ENCODE results near the gene SLC1A3.
"Not testable (repeated sequence)": the region's sequence is repeated elsewhere in the genome, so short reads cannot be mapped to it uniquely, and the experiment has no call there.

Gene SLC1A3

DNA sequence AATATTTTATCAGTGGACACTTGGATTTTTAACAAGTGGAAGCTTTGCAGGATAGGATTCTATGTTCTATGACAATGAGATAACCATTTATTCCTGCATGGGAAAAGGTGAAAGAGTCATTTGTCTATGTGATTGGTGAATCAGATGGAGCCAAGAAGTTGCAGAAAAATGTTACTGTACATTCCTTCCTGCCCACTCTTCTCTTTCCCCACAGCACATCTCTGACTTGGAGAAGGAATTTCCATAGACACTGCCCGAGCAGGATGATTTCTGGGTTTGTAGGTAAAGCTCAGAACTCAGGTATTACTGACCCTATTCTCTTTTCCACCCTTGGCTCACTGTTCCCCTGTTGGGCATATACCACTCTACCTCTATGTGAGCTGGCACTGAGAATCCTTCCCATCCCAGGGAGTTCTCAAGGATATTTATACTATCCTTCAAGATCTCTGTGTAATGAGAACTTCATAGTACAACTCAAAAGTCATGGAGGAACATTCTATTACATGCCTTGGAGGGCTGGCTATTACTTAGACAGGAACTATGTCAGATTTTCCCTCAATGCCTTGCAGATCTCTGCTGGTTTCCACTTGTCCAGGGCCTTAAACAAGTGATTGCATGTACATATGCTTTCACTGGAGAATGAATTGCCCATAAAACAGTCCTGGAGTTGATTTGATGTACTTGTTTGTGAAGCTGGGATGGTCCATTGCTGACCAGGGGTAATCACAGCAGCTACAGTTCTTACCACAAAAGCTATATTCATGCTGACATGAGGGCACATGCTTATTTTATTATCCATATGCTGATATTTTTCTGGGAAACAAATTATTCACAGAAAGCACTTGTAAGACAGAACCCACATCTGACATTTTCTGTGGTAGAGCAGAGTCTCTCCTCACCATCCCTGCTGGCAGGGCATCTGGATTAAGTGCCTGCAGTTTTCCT, 24.1 kb downstream of the SLC1A3 start:
- DNase-seq = no peak

DNA sequence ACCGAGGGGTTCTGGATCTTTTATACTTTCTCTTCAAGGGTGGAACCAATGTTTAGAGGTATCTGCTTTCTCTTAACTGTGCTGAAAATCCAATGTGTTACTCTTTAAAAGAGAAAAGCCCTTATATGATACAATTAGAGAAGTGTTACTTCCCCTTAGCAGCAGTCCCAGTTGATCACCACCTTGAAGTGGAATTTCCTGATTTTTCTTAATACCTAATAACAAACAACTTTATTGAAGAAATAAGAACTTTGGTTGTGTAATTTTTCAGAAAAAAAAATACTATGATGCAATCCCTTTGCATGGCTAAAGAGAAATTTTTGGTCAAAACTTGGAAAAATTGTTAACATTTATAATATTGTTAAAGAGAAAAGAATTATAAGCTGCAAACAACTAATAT, 24.7 kb downstream of the SLC1A3 start:
- DNase-seq = no peak

DNA sequence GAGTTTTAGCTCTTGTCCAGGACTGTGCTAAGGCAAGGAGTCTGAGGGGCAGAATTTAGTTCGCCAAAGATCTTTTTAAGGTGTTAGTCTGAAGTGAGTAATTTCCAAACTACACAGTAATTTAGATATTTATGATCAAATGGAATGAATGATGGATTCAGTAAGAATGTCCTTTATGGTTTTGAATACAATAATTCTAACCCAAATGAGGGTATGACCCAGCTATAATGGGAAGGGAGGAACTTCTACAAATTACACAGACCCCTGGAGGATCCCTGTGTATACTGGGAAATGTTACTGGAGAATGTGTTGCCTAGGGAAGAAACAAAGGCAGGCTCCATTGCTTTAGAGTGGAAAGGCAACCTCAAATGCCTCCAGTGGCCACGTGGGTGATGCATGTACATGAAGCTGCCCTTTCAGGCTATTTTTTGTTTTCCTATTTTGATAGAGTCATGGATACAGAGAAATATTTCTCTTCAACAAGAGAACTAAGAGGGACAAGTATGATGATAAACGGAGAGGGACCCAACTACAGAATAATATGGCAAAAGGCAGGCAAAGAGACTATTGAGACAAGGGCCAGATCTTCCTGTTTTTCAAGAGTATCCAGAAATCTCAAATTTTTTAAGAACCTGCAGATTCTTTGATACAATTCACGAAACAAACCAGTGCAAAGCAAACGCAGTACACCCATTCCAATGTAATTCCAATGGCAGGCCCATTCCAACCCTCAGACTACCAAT, 25.4 kb downstream of the SLC1A3 start:
- DNase-seq = no peak

- DNase-seq = no peak
Observed at GRCh38 chr5:36632363-36632664, 25.9 kb downstream of the SLC1A3 start.

DNA sequence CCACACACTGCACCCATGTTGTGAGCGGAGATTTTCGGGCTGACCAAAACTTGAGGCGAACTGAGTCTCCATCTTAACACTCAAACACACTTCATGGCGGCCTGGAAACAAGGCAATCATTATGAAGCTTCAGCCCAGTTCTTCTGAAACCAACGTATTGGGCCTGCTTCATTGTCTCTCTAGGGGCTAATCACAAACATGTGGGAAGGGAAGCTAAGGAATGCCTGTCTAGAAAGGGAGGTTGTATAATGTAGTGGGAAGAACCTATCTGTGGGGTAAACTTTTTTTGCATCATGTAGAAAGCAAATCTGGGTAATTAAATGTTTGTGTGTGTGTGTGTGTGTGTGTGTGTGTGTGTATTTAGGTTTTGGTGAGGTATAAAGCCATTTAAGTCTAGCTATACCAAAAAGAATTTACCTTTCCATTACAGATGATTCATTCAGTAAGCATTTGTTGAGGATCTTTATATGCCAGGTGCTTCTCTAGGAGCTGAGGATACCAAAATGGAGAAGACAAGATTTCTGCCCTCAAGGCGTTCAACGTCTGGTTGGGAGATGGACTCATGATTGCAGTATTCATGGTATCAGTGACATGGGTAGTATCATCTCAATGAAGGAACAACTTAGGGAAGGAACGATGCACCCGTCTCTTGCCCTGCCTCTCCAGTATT, 29.4 kb downstream of the SLC1A3 start:
- no peak for DNase-seq

- DNase-seq = no peak
Observed at GRCh38 chr5:36637101-36637500, 30.7 kb downstream of the SLC1A3 start.

DNA sequence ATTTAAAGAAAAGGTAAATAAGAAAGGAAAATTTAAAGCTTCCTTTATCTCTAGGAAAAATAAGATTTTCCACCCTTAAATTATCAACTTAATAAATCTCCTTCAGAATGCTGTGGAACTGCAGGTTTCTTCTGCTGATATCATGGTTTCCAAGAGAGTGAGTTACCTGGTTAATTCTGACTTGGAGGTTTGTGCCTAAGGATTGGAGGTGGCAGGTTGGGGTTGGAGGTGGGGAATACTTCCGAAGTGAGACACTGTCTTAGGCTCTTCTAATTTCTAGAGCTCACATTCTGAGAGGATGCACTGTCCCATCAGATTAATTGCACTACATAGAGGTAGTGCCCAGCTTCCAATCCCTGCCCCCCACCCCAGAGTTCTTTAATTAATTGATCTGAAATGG, 31.1 kb downstream of the SLC1A3 start:
- no peak for DNase-seq

GRCh38 chr5:36638056-36638455, 31.6 kb downstream of the SLC1A3 start:
- no peak for DNase-seq

GRCh38 chr5:36640949-36641348, 34.5 kb downstream of the SLC1A3 start:
- no peak for DNase-seq

DNA sequence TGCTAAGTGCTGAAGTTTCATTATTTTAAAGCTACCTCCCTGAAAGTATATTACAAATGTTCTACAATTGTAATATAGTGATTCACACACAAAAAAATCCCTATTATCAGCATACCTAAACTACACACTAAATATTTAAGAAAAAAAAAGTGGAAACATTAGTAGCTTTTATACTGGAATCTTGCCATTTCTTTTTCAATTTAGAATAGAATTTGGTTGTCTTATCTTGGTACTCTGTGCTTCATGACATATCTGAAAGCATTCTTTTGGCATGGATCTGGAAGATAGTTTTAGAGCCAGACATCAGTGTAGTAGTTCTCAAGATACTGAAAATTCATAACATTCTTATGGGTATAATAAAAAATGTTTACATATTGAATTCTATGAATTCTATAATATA, 35.0 kb downstream of the SLC1A3 start:
- no peak for DNase-seq

GRCh38 chr5:36642089-36642488, 35.7 kb downstream of the SLC1A3 start:
- DNase-seq = no peak

- DNase-seq = no peak
Observed at GRCh38 chr5:36643162-36643561, 36.8 kb downstream of the SLC1A3 start.

GRCh38 chr5:36643841-36644240, 37.4 kb downstream of the SLC1A3 start:
- not testable (repeated sequence) for DNase-seq

DNA sequence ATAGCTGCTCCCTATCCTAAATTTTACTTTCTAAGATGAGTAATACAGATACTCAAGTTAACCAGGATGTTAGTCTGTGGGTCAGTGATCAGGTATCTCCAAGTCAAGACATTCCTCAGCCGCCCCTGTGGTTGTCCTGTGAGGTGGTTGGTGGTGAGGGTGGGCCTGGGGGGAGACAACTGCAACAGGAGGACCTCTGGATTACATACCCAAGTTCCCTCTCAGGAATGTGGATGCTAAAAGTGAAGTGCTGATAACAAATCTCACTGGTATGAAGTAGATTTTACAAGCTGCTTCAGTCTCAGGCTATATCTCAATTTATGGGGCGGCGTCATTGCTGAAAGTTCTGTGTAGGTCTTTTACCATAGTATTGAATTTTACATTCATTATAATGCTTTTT, 38.3 kb downstream of the SLC1A3 start:
- no peak for DNase-seq

- no peak for DNase-seq
Observed at GRCh38 chr5:36646100-36646499, 39.7 kb downstream of the SLC1A3 start.

GRCh38 chr5:36646507-36647023, 40.2 kb downstream of the SLC1A3 start:
- no peak for DNase-seq

DNA sequence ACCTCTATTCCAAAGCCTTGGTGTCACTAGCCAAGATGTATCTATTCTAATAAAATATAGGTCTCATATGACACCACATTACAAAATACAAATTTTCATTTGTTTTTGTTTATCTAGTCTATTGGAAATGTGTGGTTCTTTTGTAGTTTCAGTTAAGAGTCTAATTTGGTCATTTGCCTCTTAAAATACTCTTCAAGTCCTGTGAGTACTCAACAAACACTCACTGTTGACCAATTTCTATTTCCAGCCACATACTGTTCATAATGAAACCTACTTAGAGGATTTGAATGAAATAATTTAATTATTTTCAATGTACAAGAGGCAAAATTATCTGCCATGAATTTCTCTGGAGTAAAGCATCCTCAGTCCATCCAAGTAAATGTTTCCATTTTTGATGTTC, 40.6 kb downstream of the SLC1A3 start:
- DNase-seq = no peak

GRCh38 chr5:36648426-36648825, 42.0 kb downstream of the SLC1A3 start:
- DNase-seq = no peak

DNA sequence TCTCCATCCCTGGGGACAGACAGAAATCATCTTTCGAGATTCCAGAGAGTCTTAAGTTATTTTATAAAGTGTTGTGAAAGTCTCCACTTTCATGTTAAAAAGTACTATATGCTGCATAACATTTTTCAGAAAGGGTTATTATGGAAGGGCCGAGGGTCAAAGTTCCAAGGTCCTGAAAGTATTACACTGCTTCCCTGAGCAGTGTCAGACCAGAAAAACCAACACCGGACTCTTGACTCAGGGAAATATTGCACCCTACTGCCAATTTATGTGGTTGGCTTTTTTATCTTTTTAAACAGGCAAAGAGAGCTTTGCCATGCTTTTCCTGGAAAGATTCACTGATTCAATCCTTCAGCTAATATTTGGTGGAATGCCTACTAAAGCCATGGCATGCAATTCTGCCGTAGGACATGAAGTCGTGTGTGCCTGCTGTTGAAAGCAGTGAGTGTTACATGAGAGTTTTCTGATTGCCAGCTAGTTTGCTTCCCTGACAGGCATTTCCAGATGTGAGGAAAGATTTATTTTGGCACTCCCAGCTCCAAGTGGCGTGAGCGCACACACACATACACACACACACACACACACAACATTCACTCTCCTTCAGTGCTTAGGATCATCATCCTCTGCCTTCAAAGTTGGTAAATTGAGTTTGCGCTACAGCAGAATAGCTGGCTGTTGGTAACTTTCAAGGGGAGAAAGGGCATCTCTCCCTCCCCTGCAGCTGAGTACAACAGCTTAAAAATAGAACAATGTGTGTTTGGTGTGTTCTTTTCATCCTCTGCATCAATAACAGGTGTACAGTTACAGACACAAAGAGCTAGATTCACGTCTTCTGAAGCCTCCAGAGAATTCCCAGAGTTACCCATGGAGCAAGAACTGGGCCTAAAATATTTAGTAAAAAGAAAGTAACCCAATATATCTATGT, 45.6 kb downstream of the SLC1A3 start:
- DNase-seq = no peak

- no peak for DNase-seq
Observed at GRCh38 chr5:36653044-36653705, 46.8 kb downstream of the SLC1A3 start.

All from amygdala (tissue), 56 donors.